ENCODE data around the gene MARK3. TPM values are rescaled to one million over a fixed set of nuclear protein-coding genes. Genes with fewer than 3 reads are reported as not detected.

MARK3 gene
- total RNA-seq, 1 experiment from 2014 or later, result 78.0 TPM

DNA sequence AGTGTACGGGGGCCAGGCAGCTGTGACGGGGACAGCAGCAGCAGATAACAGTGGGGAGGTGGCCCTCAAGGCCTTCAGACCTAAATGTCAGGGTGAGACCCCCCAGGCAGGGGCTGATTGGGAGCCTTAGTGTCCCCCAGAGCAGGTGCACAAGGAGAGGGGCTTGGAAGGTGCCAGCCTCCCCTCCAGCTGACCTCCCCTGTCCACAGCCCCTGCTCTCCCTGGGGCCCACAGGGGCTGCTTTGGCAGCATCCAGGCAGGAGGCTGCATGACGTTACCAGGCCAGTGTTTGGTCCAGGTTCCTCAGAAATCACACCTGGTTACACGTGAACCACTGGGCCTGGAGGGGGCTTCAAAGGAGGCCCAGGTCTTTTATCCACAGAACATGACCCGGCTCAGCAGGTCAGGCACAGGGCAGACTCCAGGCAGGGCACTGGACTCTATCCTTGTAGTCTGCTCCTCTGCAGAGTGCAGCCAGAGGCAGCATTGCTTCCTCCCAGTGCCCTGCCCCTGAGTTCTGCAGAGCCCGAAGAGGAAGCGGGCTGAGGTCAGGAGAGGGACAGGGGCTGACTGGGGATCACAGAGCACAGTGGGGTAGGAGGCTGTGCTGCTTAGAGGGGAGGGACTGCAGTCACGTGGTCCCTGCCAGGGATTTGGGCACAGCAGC is 141.2 kb downstream of the MARK3 start:
- H3K36me3 ChIP-seq (ENCODE audit: control insufficient read depth, insufficient read depth, low read length), result no peaks in the 10 kb centered on the region
- no peak for DNase-seq
- H3K27me3 ChIP-seq (replicated peaks; ENCODE audit: control insufficient read depth, insufficient read depth, low read length), result no peaks in the 10 kb centered on the region
- Mint-ChIP-seq H3K9me3 (ENCODE audit: unreplicated experiment) (no peaks in the 10 kb centered on the region), H3K4me1 (ENCODE audit: low read depth, unreplicated experiment) (peaks cover 35% of the 10 kb centered on the region), H3K27ac (ENCODE audit: unreplicated experiment) (peak overlapping the region; percentile 84), H3K36me3 (ENCODE audit: insufficient read depth, unreplicated experiment) (peaks cover 38% of the 10 kb centered on the region), H3K4me3 (ENCODE audit: unreplicated experiment) (peak overlapping the region; percentile 51), H3K27me3 (ENCODE audit: insufficient read depth, unreplicated experiment) (no peaks in the 10 kb centered on the region)
- peaks cover 62% of the 10 kb centered on the region for H3K4me1 ChIP-seq
- TF ChIP-seq, protein P1, sequence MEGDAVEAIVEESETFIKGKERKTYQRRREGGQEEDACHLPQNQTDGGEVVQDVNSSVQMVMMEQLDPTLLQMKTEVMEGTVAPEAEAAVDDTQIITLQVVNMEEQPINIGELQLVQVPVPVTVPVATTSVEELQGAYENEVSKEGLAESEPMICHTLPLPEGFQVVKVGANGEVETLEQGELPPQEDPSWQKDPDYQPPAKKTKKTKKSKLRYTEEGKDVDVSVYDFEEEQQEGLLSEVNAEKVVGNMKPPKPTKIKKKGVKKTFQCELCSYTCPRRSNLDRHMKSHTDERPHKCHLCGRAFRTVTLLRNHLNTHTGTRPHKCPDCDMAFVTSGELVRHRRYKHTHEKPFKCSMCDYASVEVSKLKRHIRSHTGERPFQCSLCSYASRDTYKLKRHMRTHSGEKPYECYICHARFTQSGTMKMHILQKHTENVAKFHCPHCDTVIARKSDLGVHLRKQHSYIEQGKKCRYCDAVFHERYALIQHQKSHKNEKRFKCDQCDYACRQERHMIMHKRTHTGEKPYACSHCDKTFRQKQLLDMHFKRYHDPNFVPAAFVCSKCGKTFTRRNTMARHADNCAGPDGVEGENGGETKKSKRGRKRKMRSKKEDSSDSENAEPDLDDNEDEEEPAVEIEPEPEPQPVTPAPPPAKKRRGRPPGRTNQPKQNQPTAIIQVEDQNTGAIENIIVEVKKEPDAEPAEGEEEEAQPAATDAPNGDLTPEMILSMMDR (IDR thresholded peaks at IDR 0.05; ENCODE audit: insufficient read depth in 1 of 2, low read depth in 1 of 2, low read length in 1 of 2, severe bottlenecking in 1 of 2, unreplicated experiment in 1 of 2), result no peak
- no peak overlapping the region for H3K4me3 ChIP-seq (ENCODE audit: low read depth, low read length)
- BruUV-seq (replicated peaks), result no TSS peak
- ChIA-PET CTCF (no interaction called here), POLR2A (no interaction called here)
- no peaks in the 10 kb centered on the region for H3K9me3 ChIP-seq
- intact Hi-C loops (cut with micrococcal nuclease; ENCODE audit: unreplicated experiment), result no loop called here

DNA sequence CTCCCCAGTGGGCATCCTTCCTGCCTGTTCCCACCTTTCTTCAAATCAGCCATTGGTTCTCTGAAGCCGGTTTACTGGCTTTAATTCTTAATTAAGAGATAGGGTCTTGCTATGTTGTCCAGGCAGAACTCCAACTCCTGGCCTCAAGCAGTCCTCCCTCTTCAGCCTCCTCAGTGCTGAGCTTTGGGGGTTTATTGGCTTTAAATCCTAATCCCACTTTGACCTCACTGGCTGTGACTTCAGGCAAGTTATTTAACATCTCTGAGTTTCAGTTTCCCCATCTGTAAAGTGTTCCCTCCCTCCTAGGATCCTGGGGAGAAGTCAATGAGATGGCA is 141.7 kb downstream of the MARK3 start:
- DNase-seq, result no peak
- Mint-ChIP-seq H3K36me3 (ENCODE audit: insufficient read depth, unreplicated experiment) (peaks cover 36% of the 10 kb centered on the region), H3K4me3 (ENCODE audit: unreplicated experiment) (no peak overlapping the region), H3K9me3 (ENCODE audit: unreplicated experiment) (no peaks in the 10 kb centered on the region), H3K27ac (ENCODE audit: unreplicated experiment) (peak overlapping the region; percentile 85), H3K4me1 (ENCODE audit: low read depth, unreplicated experiment) (peaks cover 35% of the 10 kb centered on the region), H3K27me3 (ENCODE audit: insufficient read depth, unreplicated experiment) (no peaks in the 10 kb centered on the region)
- Histone ChIP-seq H3K4me1 (peaks cover 62% of the 10 kb centered on the region), H3K4me3 (ENCODE audit: low read depth, low read length) (no peak overlapping the region), H3K36me3 (ENCODE audit: control insufficient read depth, insufficient read depth, low read length) (no peaks in the 10 kb centered on the region), H3K9me3 (no peaks in the 10 kb centered on the region), H3K27me3 (replicated peaks; ENCODE audit: control insufficient read depth, insufficient read depth, low read length) (no peaks in the 10 kb centered on the region)
- intact Hi-C loops (cut with micrococcal nuclease; ENCODE audit: unreplicated experiment), result no loop called here
- ChIA-PET POLR2A (no interaction called here), CTCF (no interaction called here)
- TF ChIP-seq, protein P1 (IDR thresholded peaks at IDR 0.05; ENCODE audit: insufficient read depth in 1 of 2, low read depth in 1 of 2, low read length in 1 of 2, severe bottlenecking in 1 of 2, unreplicated experiment in 1 of 2), result no peak
- BruUV-seq (replicated peaks), result no TSS peak

DNA sequence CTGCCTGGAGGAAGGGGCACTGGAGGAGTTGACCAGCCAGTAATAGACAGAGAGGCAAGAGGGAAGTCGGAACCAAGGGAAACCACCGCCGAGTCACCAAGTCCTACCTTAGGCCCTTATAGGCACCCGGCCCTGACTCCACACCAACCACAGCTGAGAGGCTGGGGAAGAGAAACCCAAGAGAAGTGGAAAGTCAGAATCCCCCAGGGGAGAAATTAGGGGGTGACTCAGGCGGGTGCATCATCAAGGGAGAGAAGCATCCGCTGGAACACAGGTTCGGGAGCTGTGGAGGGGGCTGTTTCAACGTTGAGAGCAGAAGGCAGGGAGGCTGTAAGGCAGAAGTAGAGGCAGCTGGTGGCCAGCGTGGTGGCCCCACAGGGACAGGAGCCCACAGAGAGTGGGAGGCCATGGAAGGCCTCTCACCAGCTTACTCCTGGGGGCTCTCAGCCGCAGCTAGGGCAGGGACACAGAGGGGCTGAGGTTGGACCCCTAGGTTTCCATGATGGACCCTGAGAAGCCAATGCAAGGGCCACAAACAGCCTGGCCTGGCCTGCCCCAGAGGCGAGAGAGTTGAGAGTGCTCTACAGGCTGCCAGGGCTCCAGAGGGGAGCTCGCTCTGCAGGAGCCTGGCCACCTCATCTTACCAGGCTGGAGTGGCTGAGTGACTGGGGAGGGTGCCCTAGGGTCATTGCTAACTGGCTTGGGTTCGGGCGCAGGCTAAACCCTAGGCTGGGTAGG is 142.4 kb downstream of the MARK3 start:
- TF ChIP-seq, protein P1 (IDR thresholded peaks at IDR 0.05; ENCODE audit: insufficient read depth in 1 of 2, low read depth in 1 of 2, low read length in 1 of 2, severe bottlenecking in 1 of 2, unreplicated experiment in 1 of 2), result no peak
- Histone ChIP-seq H3K9me3 (no peaks in the 10 kb centered on the region), H3K4me3 (ENCODE audit: low read depth, low read length) (peak overlapping the region; percentile 85), H3K27me3 (replicated peaks; ENCODE audit: control insufficient read depth, insufficient read depth, low read length) (no peaks in the 10 kb centered on the region), H3K36me3 (ENCODE audit: control insufficient read depth, insufficient read depth, low read length) (0 out of 2 replicates have a peak, but pooled peaks cover 2% of the 10 kb centered on the region), H3K4me1 (peaks cover 62% of the 10 kb centered on the region)
- BruUV-seq (replicated peaks), result no TSS peak
- CTCF ChIA-PET, result interaction anchor here (1.0 to 1.6 kb wide), 3 partner anchors 9 to 27 kb away, joined by 5 to 8 read pairs (median 6); no protein-coding TSS in a partner anchor
- POLR2A ChIA-PET, result interaction anchor here (1.0 kb wide), 1 partner anchor 22 kb away, joined by 5 read pairs; no protein-coding TSS in a partner anchor
- Mint-ChIP-seq H3K9me3 (ENCODE audit: unreplicated experiment) (no peaks in the 10 kb centered on the region), H3K27me3 (ENCODE audit: insufficient read depth, unreplicated experiment) (no peaks in the 10 kb centered on the region), H3K36me3 (ENCODE audit: insufficient read depth, unreplicated experiment) (peaks cover 29% of the 10 kb centered on the region), H3K4me1 (ENCODE audit: low read depth, unreplicated experiment) (peaks cover 35% of the 10 kb centered on the region), H3K27ac (ENCODE audit: unreplicated experiment) (peak overlapping the region; percentile 85), H3K4me3 (ENCODE audit: unreplicated experiment) (peak overlapping the region; percentile 81)
- intact Hi-C loops (cut with micrococcal nuclease; ENCODE audit: unreplicated experiment), result no loop called here
- no peak for DNase-seq

All from Caco-2 (cell line).